Loucy (cell line): ENCODE measurements around the gene CHST12.

ENCODE experiments used
- CTCF ChIP-seq: fragments of 200-600 bp; sonication (generic); conservative IDR thresholded peaks from 2 replicates; pipeline ENCODE4 v1.5.1; 2014; ENCODE audit warnings: mild to moderate bottlenecking, antibody characterized with exemption, low read length
- EZH2phosphoT487 ChIP-seq: fragments of 200-600 bp; IDR thresholded peaks from 2 replicates; pipeline ENCODE4 v1.6.1; 2018; ENCODE audit warnings: antibody characterized with exemption, mild to moderate bottlenecking, moderate library complexity, borderline replicate concordance

DNA sequence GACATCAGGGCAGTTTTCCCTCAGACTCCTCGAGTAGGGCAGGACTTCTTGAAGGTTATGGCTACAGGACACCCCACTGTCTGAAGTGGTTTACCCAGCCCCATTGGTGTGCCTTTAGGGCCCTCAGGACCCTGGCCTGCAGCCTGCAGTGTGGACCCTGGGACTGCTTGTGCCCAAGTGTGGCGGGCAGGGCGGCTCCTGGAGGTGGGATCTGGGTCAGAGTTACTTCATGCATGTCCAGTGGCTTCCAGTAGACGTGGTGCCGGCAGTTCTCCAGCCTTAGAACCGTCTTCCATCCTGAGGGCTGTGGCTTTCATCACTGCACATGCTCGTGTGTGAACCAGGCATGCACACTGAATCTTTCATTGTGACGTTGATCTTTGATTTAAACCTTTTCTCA is 32.1 kb upstream of the CHST12 start:
- TF ChIP-seq CTCF (no peak), EZH2phosphoT487 (no peak)
